GM23338 (cell line): ENCODE data around the gene MPHOSPH9.

Experiments
- CTCF ChIP-seq, 2 experiments: fragments of 200-600 bp in 1 of 2; sonication (generic) in 1 of 2; conservative IDR thresholded peaks; 2 replicates each; pipeline versions ENCODE4 v1.5.1 to v1.6.1; 2016 to 2017; ENCODE audit warnings: antibody characterized with exemption in 2 of 2, low read depth in 2 of 2, mild to moderate bottlenecking in 2 of 2, moderate library complexity in 1 of 2
- EZH2 ChIP-seq: fragments of 200-600 bp; sonication (generic); IDR thresholded peaks from one replicate; pipeline ENCODE4 v1.8.0; 2017; ENCODE audit warnings: antibody characterized with exemption, mild to moderate bottlenecking, low read depth; ENCODE audit not compliant: unreplicated experiment

GRCh38 chr12:123163227-123163626 is 69.7 kb downstream of the MPHOSPH9 start:
- TF ChIP-seq CTCF (conservative IDR thresholded peaks at IDR 0.05; ENCODE audit: low read depth in 2 of 2) (no peak), EZH2 (no peak)
